Memory B cell (primary cell): Measurements from ENCODE around the gene RAB11FIP4.

ENCODE experiments used
- ATAC-seq: fragments of 150-1000 bp; cut with Tn5 transposase; 2 replicates; pipeline ENCODE4 v1.10.0; 2021; ENCODE audit warnings: low read depth, mild to moderate bottlenecking, moderate library complexity
- DNase-seq, 2 donors: peaks; one replicate each; pipeline ENCODE4 v3.0.0; 2022; ENCODE audit warnings: low spot score in 2 of 2
- H3K27ac Mint-ChIP-seq: one replicate; pipeline ENCODE4 v1.8.0; 2022; ENCODE audit warnings: mild to moderate bottlenecking, moderate library complexity, mixed read lengths
- H3K27me3 Mint-ChIP-seq: one replicate; pipeline ENCODE4 v1.8.0; 2022; ENCODE audit warnings: mixed read lengths
- H3K36me3 Mint-ChIP-seq: one replicate; pipeline ENCODE4 v1.8.0; 2022; ENCODE audit warnings: mild to moderate bottlenecking, mixed read lengths
- H3K4me1 Mint-ChIP-seq: one replicate; pipeline ENCODE4 v1.8.0; 2022; ENCODE audit warnings: mixed read lengths
- H3K4me3 Mint-ChIP-seq: one replicate; pipeline ENCODE4 v1.8.0; 2022; ENCODE audit warnings: mild to moderate bottlenecking, moderate library complexity, mixed read lengths
- H3K9me3 Mint-ChIP-seq: one replicate; pipeline ENCODE4 v1.8.0; 2022; ENCODE audit warnings: mixed read lengths

RAB11FIP4 gene

GRCh38 chr17:31490671-31491375 lies 99.3 kb downstream of the RAB11FIP4 start:
- peak overlapping the region; percentile 80 for H3K4me3 Mint-ChIP-seq
- DNase-seq (no peak), ATAC-seq (no peak)
- peak overlapping the region; percentile 96 for H3K27ac Mint-ChIP-seq
- H3K27me3 Mint-ChIP-seq, result no peaks in the 10 kb centered on the region
- H3K4me1 Mint-ChIP-seq, result peaks cover 70% of the 10 kb centered on the region
- H3K36me3 Mint-ChIP-seq, result no peaks in the 10 kb centered on the region
- H3K9me3 Mint-ChIP-seq, result no peaks in the 10 kb centered on the region

- no peaks in the 10 kb centered on the region for H3K9me3 Mint-ChIP-seq
These were observed 100.1 kb downstream of the RAB11FIP4 start for GRCh38 chr17:31491376-31492131.

GRCh38 chr17:31492206-31492605 lies 100.7 kb downstream of the RAB11FIP4 start:
- Mint-ChIP-seq H3K27ac (peak overlapping the region; percentile 96), H3K27me3 (no peaks in the 10 kb centered on the region), H3K4me1 (peaks cover 66% of the 10 kb centered on the region), H3K9me3 (no peaks in the 10 kb centered on the region), H3K36me3 (no peaks in the 10 kb centered on the region), H3K4me3 (peak overlapping the region; percentile 80)
- ATAC-seq (no peak), DNase-seq (no peak)

More at GRCh38 chr17:31491376-31492131, 100.1 kb downstream of the RAB11FIP4 start:
- DNase-seq, result peak; percentile 59 to 65
- peak; percentile 36 for ATAC-seq
- peak overlapping the region; percentile 80 for H3K4me3 Mint-ChIP-seq
- H3K27me3 Mint-ChIP-seq, result no peaks in the 10 kb centered on the region
- peak overlapping the region; percentile 96 for H3K27ac Mint-ChIP-seq
- H3K36me3 Mint-ChIP-seq, result no peaks in the 10 kb centered on the region
- peaks cover 73% of the 10 kb centered on the region for H3K4me1 Mint-ChIP-seq

GRCh38 chr17:31492880-31493655 lies 101.6 kb downstream of the RAB11FIP4 start:
- Mint-ChIP-seq H3K9me3 (no peaks in the 10 kb centered on the region), H3K27me3 (no peaks in the 10 kb centered on the region)

GRCh38 chr17:31493656-31494155 lies 102.2 kb downstream of the RAB11FIP4 start:
- no peaks in the 10 kb centered on the region for H3K9me3 Mint-ChIP-seq
- peaks cover 75% of the 10 kb centered on the region for H3K4me1 Mint-ChIP-seq
- H3K4me3 Mint-ChIP-seq, result peak overlapping the region; percentile 77
- H3K36me3 Mint-ChIP-seq, result no peaks in the 10 kb centered on the region
- DNase-seq, result no peak
- H3K27me3 Mint-ChIP-seq, result no peaks in the 10 kb centered on the region
- ATAC-seq, result no peak
- peak overlapping the region; percentile 93 for H3K27ac Mint-ChIP-seq

More at GRCh38 chr17:31492880-31493655, 101.6 kb downstream of the RAB11FIP4 start:
- Mint-ChIP-seq H3K36me3 (no peaks in the 10 kb centered on the region), H3K4me3 (peak overlapping the region; percentile 80), H3K27ac (peak overlapping the region; percentile 93), H3K4me1 (peaks cover 72% of the 10 kb centered on the region)
- peak in 1 of 2 donors; percentile 47 for DNase-seq
- peak; percentile 54 for ATAC-seq

- ATAC-seq (peak; percentile 70), DNase-seq (peak in 1 of 2 donors; percentile 56)
- H3K4me3 Mint-ChIP-seq, result peak overlapping the region; percentile 77
- peak overlapping the region; percentile 93 for H3K27ac Mint-ChIP-seq
- H3K9me3 Mint-ChIP-seq, result no peaks in the 10 kb centered on the region
- peaks cover 69% of the 10 kb centered on the region for H3K4me1 Mint-ChIP-seq
- H3K36me3 Mint-ChIP-seq, result no peaks in the 10 kb centered on the region
- H3K27me3 Mint-ChIP-seq, result no peaks in the 10 kb centered on the region
These were observed 103.0 kb downstream of the RAB11FIP4 start for GRCh38 chr17:31494259-31495021.

- ATAC-seq, result no peak
- no peak for DNase-seq
These were observed 103.8 kb downstream of the RAB11FIP4 start for GRCh38 chr17:31495022-31495885.

GRCh38 chr17:31496097-31496496 lies 104.6 kb downstream of the RAB11FIP4 start:
- Mint-ChIP-seq H3K36me3 (no peaks in the 10 kb centered on the region), H3K4me1 (peaks cover 54% of the 10 kb centered on the region), H3K4me3 (peak overlapping the region; percentile 29), H3K27me3 (no peaks in the 10 kb centered on the region), H3K9me3 (no peaks in the 10 kb centered on the region), H3K27ac (peak overlapping the region; percentile 93)
- no peak for ATAC-seq
- DNase-seq, result no peak

More at GRCh38 chr17:31495022-31495885, 103.8 kb downstream of the RAB11FIP4 start:
- peaks cover 61% of the 10 kb centered on the region for H3K4me1 Mint-ChIP-seq
- H3K27ac Mint-ChIP-seq, result peak overlapping the region; percentile 93
- H3K36me3 Mint-ChIP-seq, result no peaks in the 10 kb centered on the region
- H3K27me3 Mint-ChIP-seq, result no peaks in the 10 kb centered on the region
- peak overlapping the region; percentile 76 for H3K4me3 Mint-ChIP-seq
- H3K9me3 Mint-ChIP-seq, result no peaks in the 10 kb centered on the region

- no peaks in the 10 kb centered on the region for H3K9me3 Mint-ChIP-seq
- no peaks in the 10 kb centered on the region for H3K36me3 Mint-ChIP-seq
- peak overlapping the region; percentile 81 for H3K27ac Mint-ChIP-seq
- peaks cover 49% of the 10 kb centered on the region for H3K4me1 Mint-ChIP-seq
- no peaks in the 10 kb centered on the region for H3K27me3 Mint-ChIP-seq
- DNase-seq, result no peak
- no peak for ATAC-seq
- peak overlapping the region; percentile 29 for H3K4me3 Mint-ChIP-seq
These were observed 105.1 kb downstream of the RAB11FIP4 start for GRCh38 chr17:31496601-31497000.

GRCh38 chr17:31497431-31497830 lies 106.0 kb downstream of the RAB11FIP4 start:
- Mint-ChIP-seq H3K36me3 (no peaks in the 10 kb centered on the region), H3K27ac (peak overlapping the region; percentile 13), H3K27me3 (no peaks in the 10 kb centered on the region), H3K9me3 (no peaks in the 10 kb centered on the region), H3K4me1 (peaks cover 41% of the 10 kb centered on the region), H3K4me3 (no peak overlapping the region)
- no peak for ATAC-seq
- no peak for DNase-seq

GRCh38 chr17:31497994-31498826 lies 106.7 kb downstream of the RAB11FIP4 start:
- DNase-seq (no peak), ATAC-seq (no peak)
- Mint-ChIP-seq H3K9me3 (no peaks in the 10 kb centered on the region), H3K27me3 (no peaks in the 10 kb centered on the region), H3K4me3 (no peak overlapping the region), H3K36me3 (peaks cover under 1% of the 10 kb centered on the region), H3K4me1 (peaks cover 34% of the 10 kb centered on the region), H3K27ac (peak overlapping the region; percentile 13)
